ENCODE results near the gene BEAN1.

BEAN1 gene

DNA sequence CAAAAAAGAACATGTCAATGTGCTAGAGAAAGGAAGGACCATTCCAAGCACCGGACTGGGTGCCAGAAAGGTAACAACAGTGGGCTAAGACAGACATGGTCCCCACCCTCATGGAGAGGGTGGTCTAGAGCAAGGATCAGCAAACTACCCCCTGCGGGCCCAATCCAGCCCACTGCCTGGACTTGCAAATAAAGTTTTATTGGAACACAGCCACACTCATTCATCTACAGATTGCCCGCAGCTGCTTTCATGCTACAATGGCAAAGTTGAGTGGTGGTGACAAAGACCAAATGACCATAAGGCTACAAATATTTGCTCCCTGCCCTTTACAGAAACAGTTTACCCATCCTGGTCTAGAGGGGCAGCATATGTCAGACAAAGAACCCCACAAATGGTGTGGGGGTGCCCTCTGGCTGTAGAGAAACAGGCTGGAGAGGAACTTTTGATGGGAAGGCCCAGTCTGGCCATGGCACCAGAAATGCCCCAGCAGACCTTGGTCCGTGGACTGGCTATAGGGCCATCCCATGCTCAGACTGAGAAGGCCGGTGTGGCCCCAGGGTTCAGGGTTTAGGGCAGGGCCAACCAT lies 45.4 kb upstream of the BEAN1 start:
- ChIA-PET CTCF (interaction anchor here (0.6 to 1.9 kb wide), 5 partner anchors 24 to 1407 kb away, joined by 3 to 9 read pairs (median 3); no protein-coding TSS in a partner anchor), POLR2A (interaction anchor here (0.6 kb wide), 1 partner anchor 14 kb away, joined by 6 read pairs; no protein-coding TSS in a partner anchor)
- no peaks in the 10 kb centered on the region for H3K36me3 ChIP-seq (ENCODE audit: control insufficient read depth in 2 of 2, insufficient read depth in 1 of 2, low read length in 2 of 2)
- no peak for TF ChIP-seq EGR2 (tag by site-specific recombination; IDR thresholded peaks at IDR 0.05; ENCODE audit: low read depth)
- TF ChIP-seq ZNF302 (tag by site-specific recombination; IDR thresholded peaks at IDR 0.05; ENCODE audit: low read depth), result no peak
- TF ChIP-seq ZNF2 (tag by site-specific recombination; IDR thresholded peaks at IDR 0.05), result no peak
- no peak for TF ChIP-seq ZNF561 (tag by site-specific recombination; IDR thresholded peaks at IDR 0.05; ENCODE audit: borderline replicate concordance)
- TF ChIP-seq GFI1B (tag by site-specific recombination; IDR thresholded peaks at IDR 0.05), result no peak
- no peak for TF ChIP-seq ZNF112 (tag by site-specific recombination; IDR thresholded peaks at IDR 0.05)
- TF ChIP-seq ZNF391 (tag by site-specific recombination; IDR thresholded peaks at IDR 0.05; ENCODE audit: borderline replicate concordance, low read depth), result no peak
- peaks cover 5% of the 10 kb centered on the region; the same call in 1 of the 2 replicates for H3K4me1 ChIP-seq (ENCODE audit: control insufficient read depth, insufficient read depth, low read length)
- no peaks in the 10 kb centered on the region for H3K9me3 ChIP-seq (ENCODE audit: control insufficient read depth, insufficient read depth, low read depth, low read length)
- no peak overlapping the region; the same call in 1 of the 2 replicates for H3K27ac ChIP-seq (ENCODE audit: extremely low read depth, low read depth, low read length)
- H3K4me3 ChIP-seq (ENCODE audit: low read depth, low read length), result no peak overlapping the region

DNA sequence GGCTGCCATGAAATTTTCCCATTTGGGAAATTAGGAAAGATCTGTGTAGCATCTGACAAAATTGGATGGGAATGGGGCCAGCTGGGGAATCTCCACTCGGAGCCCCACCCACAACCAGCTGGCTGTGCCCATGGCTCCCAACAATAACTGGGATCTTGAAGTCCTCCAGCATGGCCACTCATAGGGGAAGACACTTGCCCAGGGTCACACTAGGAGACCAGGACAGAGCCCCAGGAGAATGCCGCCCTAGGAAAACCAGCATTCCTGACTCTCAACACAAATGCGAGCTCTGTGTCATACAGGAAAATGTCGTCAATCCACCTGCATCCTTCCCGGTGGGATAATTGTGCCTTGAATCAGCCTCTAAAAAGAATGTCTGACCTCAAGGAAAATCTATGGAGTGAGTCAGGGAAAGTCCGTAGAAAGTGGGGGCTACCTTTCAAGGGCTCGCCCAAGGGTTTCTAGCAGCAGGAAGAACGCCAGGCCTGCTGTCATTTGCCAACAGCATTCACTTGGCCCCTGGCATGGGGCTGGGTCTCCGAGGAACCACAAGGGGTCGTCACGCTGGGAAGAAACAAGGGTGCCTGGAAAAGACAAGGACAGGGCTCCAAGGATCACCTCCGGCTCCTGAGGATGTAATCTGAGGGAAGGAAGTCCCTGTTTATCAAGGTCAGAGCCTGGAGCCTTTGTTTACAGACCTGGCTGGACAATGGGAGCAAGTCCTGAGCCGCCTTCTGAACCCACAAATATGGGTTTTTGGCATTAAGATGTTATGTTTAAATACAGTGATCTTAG lies 44.7 kb upstream of the BEAN1 start:
- Histone ChIP-seq H3K4me1 (ENCODE audit: control insufficient read depth, insufficient read depth, low read length) (peaks cover 5% of the 10 kb centered on the region; the same call in 1 of the 2 replicates), H3K4me3 (ENCODE audit: low read depth, low read length) (no peak overlapping the region), H3K9me3 (ENCODE audit: control insufficient read depth, insufficient read depth, low read depth, low read length) (no peaks in the 10 kb centered on the region), H3K36me3 (ENCODE audit: control insufficient read depth in 2 of 2, insufficient read depth in 1 of 2, low read length in 2 of 2) (no peaks in the 10 kb centered on the region), H3K27ac (ENCODE audit: extremely low read depth, low read depth, low read length) (no peak overlapping the region; the same call in 1 of the 2 replicates)
- TF ChIP-seq ZNF223 (tag by site-specific recombination; IDR thresholded peaks at IDR 0.05) (no peak), ZIC2 (tag by site-specific recombination; IDR thresholded peaks at IDR 0.05) (peak; percentile 26; the same call in 1 of the 2 replicates), PRDM1 (tag by site-specific recombination; IDR thresholded peaks at IDR 0.05) (peak; percentile 21; the same call in 1 of the 2 replicates)
- TF ChIP-seq, protein P1, sequence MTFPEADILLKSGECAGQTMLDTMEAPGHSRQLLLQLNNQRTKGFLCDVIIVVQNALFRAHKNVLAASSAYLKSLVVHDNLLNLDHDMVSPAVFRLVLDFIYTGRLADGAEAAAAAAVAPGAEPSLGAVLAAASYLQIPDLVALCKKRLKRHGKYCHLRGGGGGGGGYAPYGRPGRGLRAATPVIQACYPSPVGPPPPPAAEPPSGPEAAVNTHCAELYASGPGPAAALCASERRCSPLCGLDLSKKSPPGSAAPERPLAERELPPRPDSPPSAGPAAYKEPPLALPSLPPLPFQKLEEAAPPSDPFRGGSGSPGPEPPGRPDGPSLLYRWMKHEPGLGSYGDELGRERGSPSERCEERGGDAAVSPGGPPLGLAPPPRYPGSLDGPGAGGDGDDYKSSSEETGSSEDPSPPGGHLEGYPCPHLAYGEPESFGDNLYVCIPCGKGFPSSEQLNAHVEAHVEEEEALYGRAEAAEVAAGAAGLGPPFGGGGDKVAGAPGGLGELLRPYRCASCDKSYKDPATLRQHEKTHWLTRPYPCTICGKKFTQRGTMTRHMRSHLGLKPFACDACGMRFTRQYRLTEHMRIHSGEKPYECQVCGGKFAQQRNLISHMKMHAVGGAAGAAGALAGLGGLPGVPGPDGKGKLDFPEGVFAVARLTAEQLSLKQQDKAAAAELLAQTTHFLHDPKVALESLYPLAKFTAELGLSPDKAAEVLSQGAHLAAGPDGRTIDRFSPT (tag by site-specific recombination; IDR thresholded peaks at IDR 0.05), result 0 out of 2 replicates have a peak, but pooled peaks have one; percentile 10
- TF ChIP-seq, protein P2, sequence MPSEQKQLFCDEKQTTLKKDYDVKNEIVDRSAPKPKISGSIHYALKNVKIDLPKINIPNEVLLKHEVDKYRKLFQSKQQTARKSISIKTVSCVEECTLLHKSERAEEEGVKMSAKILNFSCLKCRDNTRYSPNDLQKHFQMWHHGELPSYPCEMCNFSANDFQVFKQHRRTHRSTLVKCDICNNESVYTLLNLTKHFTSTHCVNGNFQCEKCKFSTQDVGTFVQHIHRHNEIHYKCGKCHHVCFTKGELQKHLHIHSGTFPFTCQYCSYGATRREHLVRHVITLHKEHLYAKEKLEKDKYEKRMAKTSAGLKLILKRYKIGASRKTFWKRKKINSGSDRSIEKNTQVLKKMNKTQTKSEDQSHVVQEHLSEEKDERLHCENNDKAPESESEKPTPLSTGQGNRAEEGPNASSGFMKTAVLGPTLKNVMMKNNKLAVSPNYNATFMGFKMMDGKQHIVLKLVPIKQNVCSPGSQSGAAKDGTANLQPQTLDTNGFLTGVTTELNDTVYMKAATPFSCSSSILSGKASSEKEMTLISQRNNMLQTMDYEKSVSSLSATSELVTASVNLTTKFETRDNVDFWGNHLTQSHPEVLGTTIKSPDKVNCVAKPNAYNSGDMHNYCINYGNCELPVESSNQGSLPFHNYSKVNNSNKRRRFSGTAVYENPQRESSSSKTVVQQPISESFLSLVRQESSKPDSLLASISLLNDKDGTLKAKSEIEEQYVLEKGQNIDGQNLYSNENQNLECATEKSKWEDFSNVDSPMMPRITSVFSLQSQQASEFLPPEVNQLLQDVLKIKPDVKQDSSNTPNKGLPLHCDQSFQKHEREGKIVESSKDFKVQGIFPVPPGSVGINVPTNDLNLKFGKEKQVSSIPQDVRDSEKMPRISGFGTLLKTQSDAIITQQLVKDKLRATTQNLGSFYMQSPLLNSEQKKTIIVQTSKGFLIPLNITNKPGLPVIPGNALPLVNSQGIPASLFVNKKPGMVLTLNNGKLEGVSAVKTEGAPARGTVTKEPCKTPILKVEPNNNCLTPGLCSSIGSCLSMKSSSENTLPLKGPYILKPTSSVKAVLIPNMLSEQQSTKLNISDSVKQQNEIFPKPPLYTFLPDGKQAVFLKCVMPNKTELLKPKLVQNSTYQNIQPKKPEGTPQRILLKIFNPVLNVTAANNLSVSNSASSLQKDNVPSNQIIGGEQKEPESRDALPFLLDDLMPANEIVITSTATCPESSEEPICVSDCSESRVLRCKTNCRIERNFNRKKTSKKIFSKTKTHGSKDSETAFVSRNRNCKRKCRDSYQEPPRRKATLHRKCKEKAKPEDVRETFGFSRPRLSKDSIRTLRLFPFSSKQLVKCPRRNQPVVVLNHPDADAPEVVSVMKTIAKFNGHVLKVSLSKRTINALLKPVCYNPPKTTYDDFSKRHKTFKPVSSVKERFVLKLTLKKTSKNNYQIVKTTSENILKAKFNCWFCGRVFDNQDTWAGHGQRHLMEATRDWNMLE (tag by site-specific recombination; conservative IDR thresholded peaks at IDR 0.05; ENCODE audit: low read depth), result no peak
- ChIA-PET POLR2A (interaction anchor here (0.6 kb wide), 1 partner anchor 13 kb away, joined by 6 read pairs; no protein-coding TSS in a partner anchor), CTCF (interaction anchor here (0.6 to 1.9 kb wide), 2 partner anchors 25 to 59 kb away, joined by 3 to 9 read pairs; no protein-coding TSS in a partner anchor)

Data from HEK293 (cell line).